Mesendoderm (in vitro differentiated cells): Measurements from ENCODE around the gene KEL.

Experiments
- DNase-seq: peaks from one replicate; pipeline ENCODE4 v3.0.0; 2013
- H2AK5ac ChIP-seq: 2 replicates; pipeline ENCODE4 v1.6.1; 2013; ENCODE audit warnings: low read length, inconsistent platforms
- H2BK120ac ChIP-seq: 2 replicates; pipeline ENCODE4 v1.6.1; 2013; ENCODE audit warnings: low read depth, mild to moderate bottlenecking, low read length, moderate library complexity, mixed read lengths
- H2BK15ac ChIP-seq: replicated peaks from 2 replicates; pipeline ENCODE4 v1.6.1; 2013; ENCODE audit warnings: low read depth, mild to moderate bottlenecking, moderate library complexity
- H2BK5ac ChIP-seq: 2 replicates; pipeline ENCODE4 v1.6.1; 2013; ENCODE audit warnings: low read length, inconsistent platforms
- H3K18ac ChIP-seq: 2 replicates; pipeline ENCODE4 v1.6.1; 2013; ENCODE audit warnings: mild to moderate bottlenecking, low read length, mixed read lengths
- H3K23ac ChIP-seq: one replicate; pipeline ENCODE4 v1.6.1; 2013; ENCODE audit warnings: low read length
- H3K27ac ChIP-seq: 2 replicates; pipeline ENCODE4 v1.5.1; 2013; ENCODE audit warnings: low read depth, mild to moderate bottlenecking, inconsistent platforms, low read length, moderate library complexity
- H3K27me3 ChIP-seq: 2 replicates; pipeline ENCODE4 v1.6.1; 2013; ENCODE audit warnings: low read length, control low read depth, mild to moderate bottlenecking, inconsistent platforms; ENCODE audit not compliant: insufficient read depth, poor library complexity
- H3K36me3 ChIP-seq: 2 replicates; pipeline ENCODE4 v1.6.1; 2013; ENCODE audit warnings: low read length, inconsistent platforms; ENCODE audit not compliant: control insufficient read depth, insufficient read depth
- H3K4ac ChIP-seq: one replicate; pipeline ENCODE4 v1.6.1; 2013; ENCODE audit warnings: low read depth, mild to moderate bottlenecking, low read length, moderate library complexity
- H3K4me1 ChIP-seq: 2 replicates; pipeline ENCODE4 v1.6.1; 2013; ENCODE audit warnings: low read depth, low read length, inconsistent platforms; ENCODE audit not compliant: control insufficient read depth
- H3K4me2 ChIP-seq: 2 replicates; pipeline ENCODE4 v1.6.1; 2013; ENCODE audit warnings: low read length
- H3K4me3 ChIP-seq: 2 replicates; pipeline ENCODE4 v1.5.1; 2013; ENCODE audit warnings: mild to moderate bottlenecking, low read length
- H3K56ac ChIP-seq: one replicate; pipeline ENCODE4 v1.6.1; 2013; ENCODE audit warnings: low read length
- H3K79me1 ChIP-seq: 2 replicates; pipeline ENCODE4 v1.6.1; 2013; ENCODE audit warnings: low read length, inconsistent platforms
- H3K79me2 ChIP-seq: 2 replicates; pipeline ENCODE4 v1.6.1; 2013; ENCODE audit warnings: mild to moderate bottlenecking, low read length; ENCODE audit not compliant: control insufficient read depth, insufficient read depth
- H3K9ac ChIP-seq: 2 replicates; pipeline ENCODE4 v1.6.1; 2013; ENCODE audit warnings: low read length, inconsistent platforms
- H4K5ac ChIP-seq: one replicate; pipeline ENCODE4 v1.6.1; 2013; ENCODE audit warnings: low read length
- H4K8ac ChIP-seq: one replicate; pipeline ENCODE4 v1.6.1; 2013; ENCODE audit warnings: low read depth, mild to moderate bottlenecking, control low read depth, low read length, moderate library complexity
- whole genome bisulfite sequencing: extraction: QIAGEN DNeasy Blood & Tissue Kit; methylation state at CpG from one replicate; pipeline ENCODE4 v1.1.7; 2013; ENCODE audit warnings: low lambda C conversion rate, missing lambda C conversion rate; ENCODE audit not compliant: insufficient coverage; ENCODE audit errors: extremely low coverage; 5-methylcytosine and 5-hydroxymethylcytosine counted together

KEL gene

DNA sequence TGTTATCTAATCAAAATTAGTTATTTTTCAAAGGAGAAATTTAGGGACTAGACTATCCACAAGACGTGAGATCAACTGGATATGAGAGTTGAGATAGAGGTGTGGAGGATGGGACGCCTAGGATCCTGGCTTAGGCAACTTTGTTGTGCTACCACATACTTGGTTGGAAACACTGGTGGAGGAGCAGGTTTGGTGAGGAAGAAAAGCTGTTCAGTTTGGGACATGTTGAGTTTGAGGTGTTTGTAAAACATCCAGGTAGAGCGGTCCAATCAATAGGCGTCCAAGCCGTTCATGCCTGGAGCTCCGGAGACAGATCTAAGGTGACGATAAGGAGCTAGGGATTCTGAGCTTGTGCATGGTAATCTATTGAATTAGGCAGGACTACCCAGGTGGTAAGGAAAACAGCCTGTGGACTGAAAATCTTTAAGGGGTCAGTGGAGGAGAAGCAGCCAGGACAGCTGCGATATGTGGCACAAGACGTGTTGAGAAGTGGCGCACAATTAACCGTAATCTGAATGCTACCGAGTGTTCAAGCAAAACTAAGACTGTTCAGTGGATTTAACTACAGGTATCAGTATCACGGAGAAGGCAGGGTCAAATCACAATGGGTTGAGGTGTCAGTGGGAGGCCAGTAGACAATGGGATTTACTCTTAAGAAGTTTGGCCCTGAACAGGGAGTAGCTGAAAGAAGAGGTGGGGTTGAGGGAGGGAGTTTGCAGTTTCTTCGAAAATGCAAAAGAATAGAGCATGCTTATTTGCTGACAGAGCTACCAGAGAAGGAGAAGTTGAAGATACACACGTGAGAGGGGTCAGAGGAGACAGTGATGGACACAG, 60.5 kb downstream of the KEL start:
- Histone ChIP-seq H3K36me3 (no peaks in the 10 kb centered on the region), H3K27me3 (no peaks in the 10 kb centered on the region), H2BK5ac (no peak overlapping the region), H3K56ac (no peak overlapping the region), H2AK5ac (no peak overlapping the region), H3K4me3 (no peak overlapping the region), H3K9ac (no peak overlapping the region), H2BK120ac (no peak overlapping the region), H4K8ac (no peak overlapping the region), H3K4me1 (peaks cover 3% of the 10 kb centered on the region), H3K79me1 (no peaks in the 10 kb centered on the region), H3K4me2 (no peak overlapping the region), H3K79me2 (no peaks in the 10 kb centered on the region), H3K18ac (no peak overlapping the region), H2BK15ac (no peak overlapping the region), H3K27ac (no peak overlapping the region), H4K5ac (no peak overlapping the region), H3K23ac (no peak overlapping the region), H3K4ac (no peak overlapping the region)
- DNase-seq, result peak; percentile 25
- no CpG with 5 or more reads among the region's 15 CpGs for WGBS

DNA sequence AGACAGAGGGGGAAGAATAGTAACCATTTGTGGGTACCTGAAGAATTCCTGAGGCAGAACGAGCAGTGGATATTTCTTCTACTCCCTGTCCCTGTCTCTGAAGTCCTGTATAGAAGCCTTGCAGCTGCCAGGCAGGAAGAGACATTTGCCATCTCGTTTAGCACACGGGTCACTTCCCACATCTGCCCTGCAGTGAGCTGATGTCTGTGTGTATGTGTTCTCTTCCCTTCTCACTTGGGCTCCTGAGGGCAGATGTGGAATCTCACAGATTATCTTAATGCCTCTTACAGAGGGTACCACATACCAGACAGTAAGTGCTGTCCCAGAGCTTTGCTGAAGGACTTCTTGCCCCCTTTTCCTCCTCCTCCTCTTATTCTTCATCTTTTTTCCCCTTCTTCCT, 62.5 kb downstream of the KEL start:
- Histone ChIP-seq H3K4me1 (peaks cover 3% of the 10 kb centered on the region), H3K4me2 (no peak overlapping the region), H3K23ac (no peak overlapping the region), H2AK5ac (no peak overlapping the region), H4K5ac (no peak overlapping the region), H2BK5ac (no peak overlapping the region), H3K79me2 (no peaks in the 10 kb centered on the region), H2BK15ac (no peak overlapping the region), H3K9ac (no peak overlapping the region), H3K56ac (no peak overlapping the region), H2BK120ac (no peak overlapping the region), H3K4me3 (no peak overlapping the region), H3K27me3 (no peaks in the 10 kb centered on the region), H3K27ac (no peak overlapping the region), H4K8ac (no peak overlapping the region), H3K36me3 (no peaks in the 10 kb centered on the region), H3K18ac (no peak overlapping the region), H3K79me1 (no peaks in the 10 kb centered on the region), H3K4ac (no peak overlapping the region)
- no CpG with 5 or more reads among the region's 3 CpGs for WGBS
- DNase-seq, result no peak

DNA sequence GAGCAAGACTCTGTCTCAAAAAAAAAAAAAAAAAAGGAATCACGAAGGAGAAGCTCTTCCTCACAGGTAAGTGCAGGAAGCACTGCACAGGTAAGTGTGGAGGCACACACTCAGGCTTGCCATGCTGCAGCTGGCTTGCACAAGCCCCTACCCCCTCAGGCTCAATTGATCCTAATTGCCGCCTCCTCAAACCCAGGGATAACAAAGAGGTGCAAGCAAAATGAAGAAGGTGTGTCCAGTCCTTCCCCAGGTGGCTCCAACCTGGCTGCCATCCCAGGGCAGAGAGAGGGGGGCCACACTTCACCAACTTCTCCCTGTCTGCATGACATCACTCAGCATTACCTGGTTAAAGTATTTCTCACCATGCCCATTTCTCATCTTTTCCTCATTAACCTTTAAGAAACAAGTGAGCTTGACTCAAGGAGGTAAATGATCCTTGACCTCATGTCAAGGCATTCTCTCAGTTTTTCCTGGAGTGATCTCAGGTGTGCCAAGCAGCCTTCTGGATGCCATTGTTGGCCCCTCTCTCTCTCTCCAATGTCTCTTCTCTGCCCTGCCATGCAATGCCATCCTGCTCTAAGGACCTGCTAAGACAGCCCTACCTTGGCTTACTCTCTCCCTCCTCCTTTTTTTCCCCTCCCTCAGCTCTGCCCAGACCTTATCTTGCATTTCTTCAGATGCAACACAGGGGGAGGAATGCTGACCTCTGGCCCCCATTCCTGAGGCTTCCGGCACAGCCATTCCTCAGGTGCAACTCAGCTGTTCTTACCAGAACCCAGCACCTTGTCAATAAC, 63.6 kb downstream of the KEL start:
- Histone ChIP-seq H3K56ac (no peak overlapping the region), H3K4me2 (no peak overlapping the region), H4K5ac (no peak overlapping the region), H3K79me1 (no peaks in the 10 kb centered on the region), H2BK5ac (no peak overlapping the region), H2BK120ac (no peak overlapping the region), H3K4me1 (peaks cover 3% of the 10 kb centered on the region), H3K27ac (no peak overlapping the region), H3K36me3 (no peaks in the 10 kb centered on the region), H3K18ac (no peak overlapping the region), H3K4ac (no peak overlapping the region), H3K9ac (no peak overlapping the region), H3K23ac (no peak overlapping the region), H4K8ac (no peak overlapping the region), H3K79me2 (no peaks in the 10 kb centered on the region), H2AK5ac (no peak overlapping the region), H3K4me3 (no peak overlapping the region), H3K27me3 (no peaks in the 10 kb centered on the region), H2BK15ac (no peak overlapping the region)
- DNase-seq, result peak; percentile 31
- no CpG with 5 or more reads among the region's 3 CpGs for WGBS

DNA sequence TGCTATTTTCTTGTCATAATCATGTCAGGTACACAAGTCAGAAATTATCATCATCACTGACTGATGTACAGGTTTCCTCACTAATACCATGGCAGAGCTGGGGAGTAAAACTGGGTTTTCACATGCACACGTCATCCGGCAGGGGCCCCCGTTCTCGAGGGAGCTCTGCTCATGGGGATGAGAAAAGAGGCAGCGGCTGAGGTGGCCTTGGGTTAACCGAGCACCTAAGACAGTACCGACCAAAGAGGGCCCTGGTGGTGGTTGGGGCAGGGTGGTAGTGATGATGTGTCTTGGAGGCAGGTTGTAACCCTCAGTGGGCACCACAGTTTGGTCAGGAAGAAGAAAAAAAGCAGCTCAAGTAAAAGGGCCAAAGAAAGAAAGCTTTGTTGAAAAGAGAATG, 64.5 kb downstream of the KEL start:
- no peaks in the 10 kb centered on the region for H3K36me3 ChIP-seq
- peaks cover 3% of the 10 kb centered on the region for H3K4me1 ChIP-seq
- no peak overlapping the region for H3K9ac ChIP-seq
- H2AK5ac ChIP-seq, result no peak overlapping the region
- no CpG with 5 or more reads among the region's 7 CpGs for WGBS
- no peak overlapping the region for H3K18ac ChIP-seq
- H3K27ac ChIP-seq, result no peak overlapping the region
- H3K79me2 ChIP-seq, result no peaks in the 10 kb centered on the region
- no peak overlapping the region for H2BK15ac ChIP-seq
- H3K27me3 ChIP-seq, result no peaks in the 10 kb centered on the region
- H2BK5ac ChIP-seq, result no peak overlapping the region
- H3K79me1 ChIP-seq, result no peaks in the 10 kb centered on the region
- H3K4me2 ChIP-seq, result no peak overlapping the region
- no peak overlapping the region for H4K8ac ChIP-seq
- no peak overlapping the region for H3K4ac ChIP-seq
- no peak overlapping the region for H3K56ac ChIP-seq
- no peak overlapping the region for H2BK120ac ChIP-seq
- no peak overlapping the region for H3K23ac ChIP-seq
- H3K4me3 ChIP-seq, result no peak overlapping the region
- no peak for DNase-seq
- no peak overlapping the region for H4K5ac ChIP-seq

DNA sequence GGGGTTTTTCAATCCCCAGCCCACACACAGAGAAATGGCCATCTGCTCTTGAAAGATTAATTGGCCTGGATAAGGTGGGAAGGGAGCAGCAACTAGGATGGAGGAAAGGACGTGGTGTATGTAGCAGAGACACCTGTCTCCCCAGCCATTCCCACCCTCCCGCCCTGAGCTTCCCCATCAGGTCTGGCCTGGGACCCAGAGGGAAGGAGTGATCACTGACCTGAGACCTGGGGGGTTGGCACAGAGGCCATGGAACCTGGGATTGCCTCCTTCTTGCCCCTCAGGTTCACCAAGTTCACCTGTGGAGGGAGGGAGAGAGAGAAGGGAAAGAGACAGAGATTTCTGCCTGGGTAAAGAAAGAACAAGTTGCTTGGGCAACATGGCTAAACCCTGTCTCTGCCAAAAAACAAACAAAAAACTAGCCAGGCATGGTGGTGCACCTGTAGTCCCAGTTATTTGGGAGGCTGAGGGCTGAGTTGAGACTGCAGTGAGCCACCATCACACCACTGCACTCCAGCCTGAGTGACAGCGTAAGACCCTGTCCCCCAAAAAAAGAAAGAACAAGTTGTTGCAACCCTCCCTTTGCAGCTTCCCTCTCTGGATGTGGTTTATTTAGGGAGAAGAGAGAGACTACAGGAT, 65.3 kb downstream of the KEL start:
- DNase-seq, result no peak
- Histone ChIP-seq H3K4me2 (no peak overlapping the region), H3K4me3 (no peak overlapping the region), H3K4ac (no peak overlapping the region), H3K56ac (no peak overlapping the region), H3K27me3 (no peaks in the 10 kb centered on the region), H2BK15ac (no peak overlapping the region), H3K79me2 (no peaks in the 10 kb centered on the region), H2AK5ac (no peak overlapping the region), H4K8ac (no peak overlapping the region), H3K18ac (no peak overlapping the region), H4K5ac (no peak overlapping the region), H3K4me1 (peaks cover 3% of the 10 kb centered on the region), H3K36me3 (no peaks in the 10 kb centered on the region), H3K27ac (no peak overlapping the region), H3K23ac (no peak overlapping the region), H3K79me1 (no peaks in the 10 kb centered on the region), H2BK120ac (no peak overlapping the region), H3K9ac (no peak overlapping the region), H2BK5ac (no peak overlapping the region)
- WGBS, result no CpG with 5 or more reads among the region's 3 CpGs
